Mammary epithelial cell (primary cell): Measurements from ENCODE around the gene SNTG2.

Experiments used
- CTCF ChIP-seq, 2 donors: IDR thresholded peaks in 1 of 2; conservative IDR thresholded peaks in 1 of 2; 2 replicates each; pipeline ENCODE4 v1.5.1; 2011 to 2012; ENCODE audit warnings: inconsistent platforms in 2 of 2, low read length in 2 of 2, mild to moderate bottlenecking in 2 of 2, control low read depth in 1 of 2, low read depth in 1 of 2; ENCODE audit not compliant: insufficient read depth in 1 of 2; ENCODE audit errors: extremely low read depth in 1 of 2
- EZH2 ChIP-seq: IDR thresholded peaks from 2 replicates; pipeline ENCODE4 v1.6.1; 2012; ENCODE audit warnings: low read length, inconsistent platforms, borderline replicate concordance

- no peak for TF ChIP-seq EZH2
- no peak for TF ChIP-seq CTCF (conservative IDR thresholded peaks at IDR 0.05 in 1 of 2, IDR thresholded peaks at IDR 0.05 in 1 of 2; ENCODE audit: extremely low read depth in 1 of 2, insufficient read depth in 1 of 2, low read depth in 1 of 2, low read length in 2 of 2)
Observed at GRCh38 chr2:937530-937929, 13.1 kb upstream of the SNTG2 start.
